Measurements from ENCODE around the gene TBX10. TPM values are rescaled to one million over a fixed set of nuclear protein-coding genes. Genes with fewer than 3 reads are reported as not detected.
"Not testable (repeated sequence)": the region's sequence is repeated elsewhere in the genome, so short reads cannot be mapped to it uniquely, and the experiment has no call there.

TBX10 gene
- polyA plus RNA-seq, 1 of the 3 experiments (the other 2 are of a cell fraction) = not detected

GRCh38 chr11:67662142-67662834 is 22.7 kb upstream of the TBX10 start:
- Histone ChIP-seq H3K9me2 (no peaks in the 10 kb centered on the region), H3K9me3 (no peaks in the 10 kb centered on the region), H3K9ac (no peak overlapping the region), H4K20me1 (ENCODE audit: insufficient read depth) (no peaks in the 10 kb centered on the region), H3F3A (replicated peaks; ENCODE audit: insufficient read depth) (no peaks in the 10 kb centered on the region), H2AFZ (ENCODE audit: low read depth) (no peak overlapping the region), H3K27me3 (ENCODE audit: insufficient read depth) (peaks cover 5% of the 10 kb centered on the region; the same call in 1 of the 2 replicates), H3K79me2 (ENCODE audit: insufficient read depth) (no peaks in the 10 kb centered on the region), H3K4me2 (no peak overlapping the region), H3K4me1 (ENCODE audit: control insufficient read depth in 1 of 2, insufficient read depth in 2 of 2, low read depth in 1 of 2, low read length in 1 of 2) (no peaks in the 10 kb centered on the region; a peak in 1 of 4 replicates), H3K4me3 (ENCODE audit: low read depth in 2 of 2, low read length in 1 of 2) (no peak overlapping the region), H3K27ac (ENCODE audit: low read depth in 2 of 2, low read length in 1 of 2) (no peak overlapping the region), H3K36me3 (replicated peaks in 1 of 2; ENCODE audit: control insufficient read depth in 1 of 2, insufficient read depth in 2 of 2, low read length in 1 of 2) (no peaks in the 10 kb centered on the region)
- 67% methylated on average over 12 of the region's 12 CpGs for WGBS (ENCODE audit: low lambda C conversion rate)
- no peak for DNase-seq
- ChIA-PET CTCF (interaction anchor here (21.6 kb wide), 1 partner anchor 27 kb away, joined by 308 read pairs; the partner anchor contains the start of genes NUDT8 and TBX10), POLR2A (no interaction called here)
- no peak for TF ChIP-seq GABPA (IDR thresholded peaks at IDR 0.05; ENCODE audit: low read depth)
- TF ChIP-seq EP300 (IDR thresholded peaks at IDR 0.05; ENCODE audit: borderline replicate concordance in 1 of 2, low read depth in 1 of 2, low read length in 1 of 2) = no peak
- TF ChIP-seq SIN3A (IDR thresholded peaks at IDR 0.05; ENCODE audit: borderline replicate concordance, low read depth, low read length) = no peak
- TF ChIP-seq RCOR1 (IDR thresholded peaks at IDR 0.05; ENCODE audit: low read length) = no peak
- no peak for TF ChIP-seq EZH2phosphoT487 (IDR thresholded peaks at IDR 0.05; ENCODE audit: borderline replicate concordance, low read depth)
- TF ChIP-seq ZBTB33 (IDR thresholded peaks at IDR 0.05; ENCODE audit: borderline replicate concordance, low read depth) = no peak
- TF ChIP-seq MAX (IDR thresholded peaks at IDR 0.05; ENCODE audit: low read depth) = no peak
- TF ChIP-seq ELF1 (IDR thresholded peaks at IDR 0.05) = no peak
- no peak for TF ChIP-seq NRF1 (IDR thresholded peaks at IDR 0.05; ENCODE audit: low read depth, low read length)
- no peak for TF ChIP-seq TEAD4 (IDR thresholded peaks at IDR 0.05; ENCODE audit: borderline replicate concordance, insufficient read depth)
- TF ChIP-seq POLR2AphosphoS5 (IDR thresholded peaks at IDR 0.05; ENCODE audit: low read depth, low read length) = no peak
- TF ChIP-seq, protein P1, sequence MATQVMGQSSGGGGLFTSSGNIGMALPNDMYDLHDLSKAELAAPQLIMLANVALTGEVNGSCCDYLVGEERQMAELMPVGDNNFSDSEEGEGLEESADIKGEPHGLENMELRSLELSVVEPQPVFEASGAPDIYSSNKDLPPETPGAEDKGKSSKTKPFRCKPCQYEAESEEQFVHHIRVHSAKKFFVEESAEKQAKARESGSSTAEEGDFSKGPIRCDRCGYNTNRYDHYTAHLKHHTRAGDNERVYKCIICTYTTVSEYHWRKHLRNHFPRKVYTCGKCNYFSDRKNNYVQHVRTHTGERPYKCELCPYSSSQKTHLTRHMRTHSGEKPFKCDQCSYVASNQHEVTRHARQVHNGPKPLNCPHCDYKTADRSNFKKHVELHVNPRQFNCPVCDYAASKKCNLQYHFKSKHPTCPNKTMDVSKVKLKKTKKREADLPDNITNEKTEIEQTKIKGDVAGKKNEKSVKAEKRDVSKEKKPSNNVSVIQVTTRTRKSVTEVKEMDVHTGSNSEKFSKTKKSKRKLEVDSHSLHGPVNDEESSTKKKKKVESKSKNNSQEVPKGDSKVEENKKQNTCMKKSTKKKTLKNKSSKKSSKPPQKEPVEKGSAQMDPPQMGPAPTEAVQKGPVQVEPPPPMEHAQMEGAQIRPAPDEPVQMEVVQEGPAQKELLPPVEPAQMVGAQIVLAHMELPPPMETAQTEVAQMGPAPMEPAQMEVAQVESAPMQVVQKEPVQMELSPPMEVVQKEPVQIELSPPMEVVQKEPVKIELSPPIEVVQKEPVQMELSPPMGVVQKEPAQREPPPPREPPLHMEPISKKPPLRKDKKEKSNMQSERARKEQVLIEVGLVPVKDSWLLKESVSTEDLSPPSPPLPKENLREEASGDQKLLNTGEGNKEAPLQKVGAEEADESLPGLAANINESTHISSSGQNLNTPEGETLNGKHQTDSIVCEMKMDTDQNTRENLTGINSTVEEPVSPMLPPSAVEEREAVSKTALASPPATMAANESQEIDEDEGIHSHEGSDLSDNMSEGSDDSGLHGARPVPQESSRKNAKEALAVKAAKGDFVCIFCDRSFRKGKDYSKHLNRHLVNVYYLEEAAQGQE (IDR thresholded peaks at IDR 0.05; ENCODE audit: low read depth, low read length) = no peak
- TF ChIP-seq MXI1 (IDR thresholded peaks at IDR 0.05; ENCODE audit: low read depth, low read length) = no peak
- TF ChIP-seq RFX5 (IDR thresholded peaks at IDR 0.05; ENCODE audit: low read length) = no peak
- TF ChIP-seq RAD21 (IDR thresholded peaks at IDR 0.05; ENCODE audit: low read length) = no peak
- TF ChIP-seq IRF3 (IDR thresholded peaks at IDR 0.05; ENCODE audit: low read depth, low read length) = no peak

DNA sequence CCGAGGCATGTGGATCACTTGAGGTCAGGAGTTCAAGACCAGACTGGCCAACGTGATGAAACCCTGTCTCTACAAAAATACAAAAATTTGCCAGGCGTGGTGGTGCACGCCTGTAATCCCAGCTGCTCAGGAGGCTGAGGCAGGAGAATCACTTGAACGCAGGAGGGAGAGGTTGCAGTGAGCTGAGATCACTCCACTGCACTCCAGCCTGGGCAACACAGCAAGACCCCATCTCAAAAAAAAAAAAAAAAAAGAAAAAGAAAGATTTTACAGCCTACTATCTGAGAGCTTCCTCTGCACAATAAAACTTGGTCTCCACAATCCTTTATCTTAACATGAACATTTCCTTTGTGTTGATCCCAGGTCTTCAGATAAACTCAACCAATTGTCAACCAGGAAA is 21.2 kb upstream of the TBX10 start:
- H3K4me2 ChIP-seq; H2AFZ ChIP-seq (ENCODE audit: low read depth); H3K9ac ChIP-seq; H3K9me2 ChIP-seq; H3K4me3 ChIP-seq (ENCODE audit: low read depth in 2 of 2, low read length in 1 of 2); H4K20me1 ChIP-seq (ENCODE audit: insufficient read depth); H3F3A ChIP-seq (replicated peaks; ENCODE audit: insufficient read depth); H3K27ac ChIP-seq (ENCODE audit: low read depth in 2 of 2, low read length in 1 of 2); DNase-seq; H3K27me3 ChIP-seq (ENCODE audit: insufficient read depth); H3K4me1 ChIP-seq (ENCODE audit: control insufficient read depth in 1 of 2, insufficient read depth in 2 of 2, low read depth in 1 of 2, low read length in 1 of 2); H3K79me2 ChIP-seq (ENCODE audit: insufficient read depth); H3K36me3 ChIP-seq (replicated peaks in 1 of 2; ENCODE audit: control insufficient read depth in 1 of 2, insufficient read depth in 2 of 2, low read length in 1 of 2); H3K9me3 ChIP-seq; POLR2A ChIA-PET: not testable (repeated sequence)
- WGBS (ENCODE audit: low lambda C conversion rate) = 19% methylated on average over 5 of the region's 5 CpGs
- CTCF ChIA-PET = interaction anchor here (3.0 to 21.6 kb wide), 2 partner anchors 13 to 25 kb away, joined by 21 to 308 read pairs; partner anchors contain the start of genes NUDT8 and TBX10
